AG04450 (cell line): ENCODE data around the gene PPME1. TPM values are rescaled to one million over a fixed set of nuclear protein-coding genes. Genes with fewer than 3 reads are reported as not detected.

Source experiments
- CTCF ChIA-PET: fragments of 300-600, 350-600 bp; formaldehyde crosslinking; extraction: SDS; loops from one replicate; lab custom pipeline; 2022; ENCODE audit warnings: antibody characterized with exemption, inconsistent platforms; lab: Charles Lee
- POLR2A ChIA-PET: fragments of 350-600 bp; formaldehyde crosslinking; extraction: SDS; loops from one replicate; lab custom pipeline; 2021; ENCODE audit warnings: antibody characterized with exemption, inconsistent platforms; lab: Yijun Ruan, JAX
- DNase-seq: peaks from one replicate; pipeline ENCODE4 v3.0.0-alpha.2; 2011; ENCODE audit warnings: low read depth, low spot score
- H3K27ac ChIP-seq: one replicate; pipeline ENCODE4 v1.5.1; 2012; ENCODE audit warnings: low read depth, low read length, control low read depth
- H3K27me3 ChIP-seq: one replicate; pipeline ENCODE4 v1.6.0; 2012; ENCODE audit warnings: low read length; ENCODE audit not compliant: control insufficient read depth, insufficient read depth
- H3K4me3 ChIP-seq: 2 replicates; pipeline ENCODE4 v1.5.1; 2011; ENCODE audit warnings: mild to moderate bottlenecking, low read depth, low read length, control low read depth
- H3K9me3 ChIP-seq: 2 replicates; pipeline ENCODE4 v1.5.1; 2012; ENCODE audit warnings: low read length; ENCODE audit not compliant: control insufficient read depth, insufficient read depth
- polyA plus RNA-seq: library from polyadenylated mRNA; depleted of rRNA; stranded (reverse); fragments of >200 nt; gene quantifications from 2 replicates; pipeline ENCODE4 v1.2.3, GENCODE V29; 2011
- TF ChIP-seq, protein P1 (sequence below): IDR thresholded peaks from 2 replicates; pipeline ENCODE4 v1.5.1; 2011; ENCODE audit warnings: low read depth, low read length, control low read depth, inconsistent platforms

PPME1 gene
- polyA plus RNA-seq, 1 experiment = 59.6 TPM

- H3K27me3 ChIP-seq = no peaks in the 10 kb centered on the region
- no peaks in the 10 kb centered on the region for H3K9me3 ChIP-seq
- ChIA-PET POLR2A (no interaction called here), CTCF (no interaction called here)
- no peak for DNase-seq
- no peak overlapping the region for H3K4me3 ChIP-seq
- no peak overlapping the region for H3K27ac ChIP-seq
- TF ChIP-seq, protein P1, sequence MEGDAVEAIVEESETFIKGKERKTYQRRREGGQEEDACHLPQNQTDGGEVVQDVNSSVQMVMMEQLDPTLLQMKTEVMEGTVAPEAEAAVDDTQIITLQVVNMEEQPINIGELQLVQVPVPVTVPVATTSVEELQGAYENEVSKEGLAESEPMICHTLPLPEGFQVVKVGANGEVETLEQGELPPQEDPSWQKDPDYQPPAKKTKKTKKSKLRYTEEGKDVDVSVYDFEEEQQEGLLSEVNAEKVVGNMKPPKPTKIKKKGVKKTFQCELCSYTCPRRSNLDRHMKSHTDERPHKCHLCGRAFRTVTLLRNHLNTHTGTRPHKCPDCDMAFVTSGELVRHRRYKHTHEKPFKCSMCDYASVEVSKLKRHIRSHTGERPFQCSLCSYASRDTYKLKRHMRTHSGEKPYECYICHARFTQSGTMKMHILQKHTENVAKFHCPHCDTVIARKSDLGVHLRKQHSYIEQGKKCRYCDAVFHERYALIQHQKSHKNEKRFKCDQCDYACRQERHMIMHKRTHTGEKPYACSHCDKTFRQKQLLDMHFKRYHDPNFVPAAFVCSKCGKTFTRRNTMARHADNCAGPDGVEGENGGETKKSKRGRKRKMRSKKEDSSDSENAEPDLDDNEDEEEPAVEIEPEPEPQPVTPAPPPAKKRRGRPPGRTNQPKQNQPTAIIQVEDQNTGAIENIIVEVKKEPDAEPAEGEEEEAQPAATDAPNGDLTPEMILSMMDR = no peak
Measured at GRCh38 chr11:74144592-74144991, 26.5 kb upstream of the PPME1 start.

GRCh38 chr11:74147199-74147929, 23.7 kb upstream of the PPME1 start:
- ChIA-PET CTCF (no interaction called here), POLR2A (no interaction called here)
- Histone ChIP-seq H3K4me3 (no peak overlapping the region), H3K9me3 (no peaks in the 10 kb centered on the region), H3K27me3 (no peaks in the 10 kb centered on the region), H3K27ac (no peak overlapping the region)
- TF ChIP-seq, protein P1 = no peak
- DNase-seq = no peak

- Histone ChIP-seq H3K27me3 (no peaks in the 10 kb centered on the region), H3K4me3 (no peak overlapping the region), H3K9me3 (no peaks in the 10 kb centered on the region), H3K27ac (no peak overlapping the region)
- TF ChIP-seq, protein P1 = no peak
- ChIA-PET POLR2A (no interaction called here), CTCF (no interaction called here)
- no peak for DNase-seq
Measured at GRCh38 chr11:74153224-74153623, 17.9 kb upstream of the PPME1 start.

- POLR2A ChIA-PET = no interaction called here
- H3K27ac ChIP-seq = no peak overlapping the region
- no peaks in the 10 kb centered on the region for H3K9me3 ChIP-seq
- CTCF ChIA-PET = no interaction called here
- H3K27me3 ChIP-seq = no peaks in the 10 kb centered on the region
- TF ChIP-seq, protein P1 = no peak
- no peak overlapping the region for H3K4me3 ChIP-seq
- no peak for DNase-seq
Measured at GRCh38 chr11:74154620-74155281, 16.3 kb upstream of the PPME1 start.

DNA sequence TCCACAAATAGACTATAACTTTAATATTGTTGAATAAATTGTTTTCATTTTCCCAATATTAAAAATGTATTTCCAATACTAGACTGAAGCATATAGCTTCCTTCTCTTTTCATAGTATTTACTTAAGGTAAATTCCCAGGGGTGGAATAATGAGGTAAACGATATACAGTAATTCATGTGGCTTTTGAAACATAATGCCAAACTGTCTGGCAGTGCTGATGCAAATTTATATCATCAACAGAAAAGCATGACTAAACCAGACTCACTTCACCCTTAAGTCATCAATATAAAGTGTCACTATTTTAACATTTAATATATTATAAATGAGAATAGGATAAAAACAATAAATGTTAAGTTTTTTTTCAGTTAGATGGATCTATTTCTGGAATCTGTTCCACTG, 13.9 kb upstream of the PPME1 start:
- ChIA-PET CTCF (no interaction called here), POLR2A (no interaction called here)

More for the DNA sequence above, 13.9 kb upstream of the PPME1 start:
- no peaks in the 10 kb centered on the region for H3K9me3 ChIP-seq
- no peak for DNase-seq
- H3K4me3 ChIP-seq = no peak overlapping the region
- no peaks in the 10 kb centered on the region for H3K27me3 ChIP-seq
- TF ChIP-seq, protein P1 = no peak
- no peak overlapping the region for H3K27ac ChIP-seq
